Esophagus squamous epithelium (tissue), 4 donors: ENCODE measurements around the gene PDGFD.

Experiments used
- POLR2A ChIP-seq, 4 donors: fragments of 450-650 bp; IDR thresholded peaks; one replicate each; pipeline ENCODE4 v1.6.1; 2017; ENCODE audit warnings: antibody characterized with exemption in 4 of 4, mild to moderate bottlenecking in 4 of 4, moderate library complexity in 3 of 4
- TF ChIP-seq, protein P1 (sequence below), 6 experiments: fragments of 450-650 bp in 4 of 6; fragments of 200-600 bp in 2 of 6; sonication (generic) in 2 of 6; IDR thresholded peaks; one replicate each; pipeline ENCODE4 v1.5.1; 2016 to 2019; ENCODE audit warnings: antibody characterized with exemption in 6 of 6, mild to moderate bottlenecking in 4 of 6, moderate library complexity in 4 of 6

DNA sequence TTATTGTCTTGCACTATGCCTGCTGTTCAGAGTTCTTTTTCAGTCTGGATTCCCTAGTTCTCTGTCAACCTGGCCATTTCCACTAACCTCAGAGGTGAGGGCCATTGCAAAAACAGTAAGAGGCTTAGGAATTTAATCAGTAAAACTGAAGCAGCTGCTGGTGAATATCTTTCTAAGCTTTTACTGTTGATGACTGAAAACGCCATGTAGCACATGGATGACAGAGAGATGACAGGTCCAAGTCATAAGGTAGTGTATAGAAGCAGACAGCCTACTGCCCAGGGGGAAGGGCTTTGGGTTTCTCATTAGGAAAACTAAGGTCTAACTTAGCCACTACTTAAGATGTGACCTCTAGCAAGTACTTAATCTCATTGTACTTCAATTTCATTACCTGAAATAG lies 280.1 kb downstream of the PDGFD start:
- TF ChIP-seq, protein P1, sequence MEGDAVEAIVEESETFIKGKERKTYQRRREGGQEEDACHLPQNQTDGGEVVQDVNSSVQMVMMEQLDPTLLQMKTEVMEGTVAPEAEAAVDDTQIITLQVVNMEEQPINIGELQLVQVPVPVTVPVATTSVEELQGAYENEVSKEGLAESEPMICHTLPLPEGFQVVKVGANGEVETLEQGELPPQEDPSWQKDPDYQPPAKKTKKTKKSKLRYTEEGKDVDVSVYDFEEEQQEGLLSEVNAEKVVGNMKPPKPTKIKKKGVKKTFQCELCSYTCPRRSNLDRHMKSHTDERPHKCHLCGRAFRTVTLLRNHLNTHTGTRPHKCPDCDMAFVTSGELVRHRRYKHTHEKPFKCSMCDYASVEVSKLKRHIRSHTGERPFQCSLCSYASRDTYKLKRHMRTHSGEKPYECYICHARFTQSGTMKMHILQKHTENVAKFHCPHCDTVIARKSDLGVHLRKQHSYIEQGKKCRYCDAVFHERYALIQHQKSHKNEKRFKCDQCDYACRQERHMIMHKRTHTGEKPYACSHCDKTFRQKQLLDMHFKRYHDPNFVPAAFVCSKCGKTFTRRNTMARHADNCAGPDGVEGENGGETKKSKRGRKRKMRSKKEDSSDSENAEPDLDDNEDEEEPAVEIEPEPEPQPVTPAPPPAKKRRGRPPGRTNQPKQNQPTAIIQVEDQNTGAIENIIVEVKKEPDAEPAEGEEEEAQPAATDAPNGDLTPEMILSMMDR (IDR thresholded peaks at IDR 0.05): no peak
- TF ChIP-seq POLR2A (IDR thresholded peaks at IDR 0.05): no peak
